ENCODE data around the gene ABCG1. TPM values are rescaled to one million over a fixed set of nuclear protein-coding genes. Genes with fewer than 3 reads are reported as not detected.

The ABCG1 gene
- total RNA-seq, 1 donor from 2014 or later = 11.1 TPM

- DNase-seq (no peak), ATAC-seq (no peak)
- intact Hi-C loops (cut with micrococcal nuclease) = no loop called here
Measured at GRCh38 chr21:42190486-42190863, 28.5 kb upstream of the ABCG1 start.

DNA sequence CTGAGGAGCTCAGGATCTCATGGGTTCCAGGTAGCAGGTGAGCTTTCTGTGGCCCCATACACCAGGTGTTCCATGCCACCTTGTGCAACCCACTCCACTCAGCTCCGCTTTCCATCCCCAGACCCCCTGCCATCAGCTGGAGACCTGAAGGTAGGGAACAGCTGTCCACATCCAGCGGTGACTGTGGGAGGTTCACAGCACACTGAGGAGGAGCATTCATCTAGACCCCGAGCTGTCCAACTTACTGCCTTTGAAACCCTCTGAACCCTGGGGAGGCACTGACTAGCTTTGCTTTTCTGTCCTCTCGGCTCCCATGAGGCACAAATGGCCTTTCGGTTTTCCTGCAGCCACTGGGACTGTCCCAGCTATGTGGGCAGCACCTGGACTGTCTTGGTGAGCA lies 27.9 kb upstream of the ABCG1 start:
- intact Hi-C loops (cut with micrococcal nuclease) = no loop called here
- no peak for ATAC-seq

GRCh38 chr21:42191696-42192595 lies 27.0 kb upstream of the ABCG1 start:
- no peak for DNase-seq
- intact Hi-C loops (cut with micrococcal nuclease) = loop anchor here (2.0 kb wide), 1 partner anchor 25 kb away; no protein-coding TSS in a partner anchor
- no peak for ATAC-seq

More for the DNA sequence above, 27.9 kb upstream of the ABCG1 start:
- no peak for DNase-seq

- DNase-seq (no peak), ATAC-seq (no peak)
- intact Hi-C loops (cut with micrococcal nuclease) = loop anchor here (2.0 kb wide), 1 partner anchor 26 kb away; no protein-coding TSS in a partner anchor
Measured at GRCh38 chr21:42193131-42193671, 25.7 kb upstream of the ABCG1 start.

DNA sequence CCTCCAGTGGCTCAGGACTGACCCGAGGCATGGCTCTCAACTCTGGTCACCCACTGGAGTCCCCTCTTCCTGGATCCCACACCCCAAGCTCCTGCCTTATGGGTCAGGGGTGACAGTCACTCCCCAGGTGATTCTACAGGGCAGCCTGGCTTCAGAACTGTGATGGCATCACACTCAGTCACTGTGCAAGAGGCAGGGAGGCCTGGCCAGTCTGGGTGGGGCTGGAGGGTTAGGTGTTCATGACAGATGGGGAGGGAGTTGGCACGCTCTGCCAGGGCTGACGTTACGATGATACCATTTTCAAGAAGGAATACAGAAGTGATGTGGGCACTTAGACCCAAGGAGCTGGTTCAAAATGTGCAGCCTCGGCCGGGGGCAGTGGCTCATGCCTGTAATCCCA lies 25.2 kb upstream of the ABCG1 start:
- ATAC-seq (no peak), DNase-seq (no peak)
- intact Hi-C loops (cut with micrococcal nuclease) = loop anchor here (2.0 kb wide), 1 partner anchor 27 kb away; no protein-coding TSS in a partner anchor

- intact Hi-C loops (cut with micrococcal nuclease) = no loop called here
- ATAC-seq (no peak), DNase-seq (no peak)
Measured at GRCh38 chr21:42194863-42195262, 24.1 kb upstream of the ABCG1 start.

GRCh38 chr21:42195378-42196031 lies 23.4 kb upstream of the ABCG1 start:
- ATAC-seq = peak; percentile 67
- intact Hi-C loops (cut with micrococcal nuclease) = no loop called here
- peak; percentile 53 for DNase-seq

DNA sequence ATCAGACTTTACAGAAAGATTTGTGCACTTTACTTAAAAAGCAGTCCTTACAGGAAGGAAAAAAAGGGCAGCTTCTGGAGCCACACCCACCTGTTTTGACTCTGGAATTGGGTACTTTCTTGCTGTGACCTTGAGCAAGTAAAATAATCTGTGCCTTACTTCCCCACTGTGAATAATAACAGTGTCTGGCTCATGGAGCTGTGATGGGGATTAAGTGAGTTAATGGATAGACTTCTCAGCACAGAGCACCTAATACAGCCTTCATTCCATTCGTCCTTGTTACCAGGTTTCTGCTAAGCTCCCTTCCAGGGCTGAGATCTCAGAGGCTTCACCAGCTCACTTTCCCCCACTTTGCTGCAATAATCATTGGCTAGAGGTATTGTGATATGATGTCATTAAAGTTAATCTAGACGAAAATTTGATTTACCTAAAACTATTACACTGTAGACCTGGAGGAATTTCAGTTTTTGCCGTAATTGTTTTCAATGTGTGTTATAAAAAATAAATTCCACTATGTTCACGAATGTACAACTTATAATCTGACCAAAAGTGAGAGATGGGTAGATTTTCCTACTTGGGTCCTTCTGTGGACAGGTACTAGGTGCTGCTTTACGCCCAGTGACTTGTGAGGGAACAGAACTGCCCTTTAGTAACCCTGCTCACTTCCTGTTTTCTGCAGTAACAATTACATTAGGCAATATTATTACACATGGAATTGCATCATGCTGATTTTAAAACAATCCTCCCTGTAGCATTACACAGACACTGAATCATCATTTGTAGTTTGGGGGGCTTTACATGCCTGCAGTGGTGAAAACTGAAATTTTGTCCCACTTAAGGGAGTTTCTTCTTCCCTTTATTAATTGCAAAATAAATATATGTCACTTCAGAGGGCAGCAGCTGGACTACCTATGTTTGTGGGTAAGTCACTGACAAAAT lies 19.7 kb upstream of the ABCG1 start:
- peak; percentile 81 for ATAC-seq
- DNase-seq = no peak
- intact Hi-C loops (cut with micrococcal nuclease) = no loop called here

- ATAC-seq (no peak), DNase-seq (no peak)
- intact Hi-C loops (cut with micrococcal nuclease) = no loop called here
Measured at GRCh38 chr21:42199868-42200463, 19.0 kb upstream of the ABCG1 start.

GRCh38 chr21:42200906-42201614 lies 17.9 kb upstream of the ABCG1 start:
- DNase-seq (no peak), ATAC-seq (no peak)
- intact Hi-C loops (cut with micrococcal nuclease) = no loop called here

GRCh38 chr21:42201615-42202161 lies 17.3 kb upstream of the ABCG1 start:
- no peak for DNase-seq
- intact Hi-C loops (cut with micrococcal nuclease) = no loop called here
- no peak for ATAC-seq

DNA sequence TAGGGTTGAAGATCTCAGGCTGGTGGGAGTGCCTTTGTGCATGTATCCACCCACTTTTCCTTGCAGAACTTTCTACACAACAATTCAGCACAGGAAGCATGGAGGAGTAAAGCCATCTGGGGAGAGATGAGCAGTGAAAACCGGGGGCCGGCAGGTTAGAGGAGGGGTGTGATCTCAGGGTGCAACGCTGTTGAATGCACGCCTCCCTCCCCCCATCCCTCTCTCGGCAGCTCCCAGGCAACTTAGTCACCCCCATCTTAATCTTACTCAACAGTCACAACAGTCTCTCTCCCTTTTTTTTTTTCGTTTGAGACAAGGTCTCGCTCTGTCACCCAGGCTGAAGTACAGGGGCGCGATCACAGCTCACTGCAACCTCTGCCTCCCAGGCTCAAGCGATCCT lies 16.6 kb upstream of the ABCG1 start:
- intact Hi-C loops (cut with micrococcal nuclease) = no loop called here
- DNase-seq (no peak), ATAC-seq (no peak)

DNA sequence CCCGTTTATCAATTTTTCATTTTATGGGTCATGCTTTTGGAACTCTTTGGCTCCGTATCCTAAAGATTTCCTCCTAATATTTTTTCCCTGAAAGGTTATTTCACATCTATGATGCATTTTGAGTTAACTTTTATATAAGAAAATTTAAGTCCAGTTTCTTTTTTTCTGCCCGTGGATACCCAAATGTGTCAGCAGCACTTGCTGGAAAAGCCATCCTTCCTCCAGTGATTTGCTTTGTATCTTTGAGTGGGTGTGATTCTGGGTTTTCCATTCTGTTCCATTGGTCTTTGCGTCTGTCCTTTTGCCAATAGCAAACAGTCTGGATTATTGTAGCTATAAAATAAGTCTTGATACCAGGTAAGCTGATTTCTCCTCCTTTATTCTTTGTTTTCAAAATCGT lies 15.6 kb upstream of the ABCG1 start:
- intact Hi-C loops (cut with micrococcal nuclease) = no loop called here
- DNase-seq (no peak), ATAC-seq (no peak)

DNA sequence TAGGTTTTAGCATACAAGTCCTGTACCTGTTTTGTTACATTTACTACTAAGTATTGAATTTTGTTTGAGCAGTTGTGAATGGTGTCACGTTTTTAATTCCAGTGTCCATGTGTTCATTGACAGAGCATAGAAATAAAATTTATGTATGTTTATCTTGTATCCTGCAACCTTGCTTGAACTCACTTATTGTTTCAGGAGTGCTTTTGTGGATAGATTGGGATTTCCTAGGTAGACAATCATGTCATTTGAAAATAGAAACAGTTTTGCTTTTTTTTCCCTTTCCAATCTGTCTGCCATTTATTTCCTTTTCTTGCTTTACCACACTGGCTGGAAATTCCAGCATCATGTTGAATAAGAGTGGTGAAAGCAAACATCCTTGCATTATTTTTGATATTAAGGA lies 15.0 kb upstream of the ABCG1 start:
- intact Hi-C loops (cut with micrococcal nuclease) = no loop called here
- ATAC-seq = no peak
- DNase-seq = no peak

GRCh38 chr21:42207426-42207825 lies 11.5 kb upstream of the ABCG1 start:
- ATAC-seq (no peak), DNase-seq (no peak)
- intact Hi-C loops (cut with micrococcal nuclease) = no loop called here

DNA sequence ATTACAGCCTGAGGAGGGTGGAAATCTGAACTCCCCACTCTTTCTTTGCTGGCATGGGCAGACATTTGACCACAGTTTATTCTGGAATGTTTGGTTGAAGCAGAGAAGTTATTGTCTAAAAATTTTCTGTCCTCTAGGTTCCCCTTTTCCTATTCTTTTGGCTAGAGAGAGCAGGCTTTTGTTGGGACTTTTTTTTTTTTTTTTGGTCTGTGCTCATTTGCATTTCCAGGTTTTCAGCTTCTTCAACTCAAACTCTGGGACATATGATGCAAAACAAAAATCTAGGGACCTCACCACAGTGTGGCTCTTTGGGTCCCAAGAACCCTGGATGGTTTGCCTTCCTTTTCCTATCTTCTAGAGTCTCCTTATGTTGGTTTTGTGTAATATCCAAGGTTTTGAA lies 10.9 kb upstream of the ABCG1 start:
- intact Hi-C loops (cut with micrococcal nuclease) = no loop called here
- no peak for DNase-seq
- ATAC-seq = no peak

GRCh38 chr21:42208801-42209490 lies 10.0 kb upstream of the ABCG1 start:
- no peak for ATAC-seq
- intact Hi-C loops (cut with micrococcal nuclease) = no loop called here
- no peak for DNase-seq
